Neural progenitor cell (in vitro differentiated cells): ENCODE measurements around the gene PRELID1.

Experiments used
- CTCF ChIP-seq: fragments of 200-600 bp; sonication (generic); IDR thresholded peaks from 2 replicates; pipeline ENCODE4 v1.5.1; 2017; ENCODE audit warnings: antibody characterized with exemption, mild to moderate bottlenecking
- EZH2 ChIP-seq: fragments of 200-600 bp; sonication (generic); IDR thresholded peaks from 2 replicates; pipeline ENCODE4 v1.6.1; 2017; ENCODE audit warnings: antibody characterized with exemption, mild to moderate bottlenecking, moderate library complexity

- TF ChIP-seq CTCF (no peak), EZH2 (no peak)
Observed at GRCh38 chr5:177275883-177276282, 27.7 kb upstream of the PRELID1 start.
